Globus pallidus (tissue), 1 donor: ENCODE results near the gene MRPL20.
A peak's percentile ranks its signal among the peaks of the same experiment; 100 is the strongest.
"Not testable (repeated sequence)": the region's sequence is repeated elsewhere in the genome, so short reads cannot be mapped to it uniquely, and the experiment has no call there.

Experiments
- DNase-seq: peaks from one replicate; pipeline ENCODE4 v3.0.0-alpha.2; 2015; ENCODE audit warnings: low spot score

Gene MRPL20

GRCh38 chr1:1437033-1437903, 30.2 kb upstream of the MRPL20 start:
- DNase-seq = no peak

GRCh38 chr1:1436630-1437032, 29.5 kb upstream of the MRPL20 start:
- no peak for DNase-seq

GRCh38 chr1:1435911-1436629, 29.0 kb upstream of the MRPL20 start:
- no peak for DNase-seq

DNA sequence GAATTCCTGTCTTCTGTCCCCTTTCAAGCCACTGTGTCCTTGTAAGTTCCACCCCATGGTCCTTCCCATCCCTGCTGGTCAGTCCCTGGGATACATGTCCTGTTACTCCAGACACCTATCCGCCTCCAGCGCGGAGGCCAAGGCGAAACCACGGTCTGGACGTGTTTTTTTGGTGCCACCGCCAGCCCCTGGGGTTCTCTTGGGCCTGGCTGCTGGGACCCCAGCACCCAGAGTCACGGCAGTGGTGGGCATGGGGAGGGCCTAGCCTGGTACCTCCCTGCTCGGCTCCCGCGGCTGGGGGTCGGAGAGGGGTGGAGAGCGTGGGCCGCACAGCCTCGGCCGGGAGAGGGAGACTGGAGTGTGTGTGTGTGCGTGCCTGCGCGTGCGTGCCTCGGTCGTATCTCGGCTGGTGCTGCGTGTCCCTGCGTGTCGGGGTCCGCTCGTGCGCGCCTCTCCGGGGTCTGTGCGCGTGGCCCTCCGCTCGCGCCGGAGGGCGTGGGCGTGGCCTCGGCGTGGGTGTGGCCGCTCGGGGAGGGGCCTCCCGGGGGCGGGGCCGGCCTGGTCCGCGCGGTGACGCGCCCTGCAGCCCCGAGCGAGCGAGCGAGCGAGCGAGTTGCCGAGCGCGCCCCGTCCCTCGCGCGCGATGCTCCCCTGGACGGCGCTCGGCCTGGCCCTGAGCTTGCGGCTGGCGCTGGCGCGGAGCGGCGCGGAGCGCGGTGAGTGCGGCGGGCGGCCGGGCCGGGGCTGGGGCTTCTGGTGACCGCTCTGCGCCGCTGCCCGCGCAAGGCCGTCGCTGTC, 28.2 kb upstream of the MRPL20 start, which contains the start of gene VWA1:
TSS of gene VWA1 (plus strand) at position 585 of the 798 bp plus-strand sequence. CDS start at position 644, 59 bp downstream.
- DNase-seq = peak; percentile 81

- DNase-seq = no peak
Measured at GRCh38 chr1:1434824-1435105, 27.7 kb upstream of the MRPL20 start.

GRCh38 chr1:1434131-1434823, 27.2 kb upstream of the MRPL20 start:
- peak; percentile 84 for DNase-seq

DNA sequence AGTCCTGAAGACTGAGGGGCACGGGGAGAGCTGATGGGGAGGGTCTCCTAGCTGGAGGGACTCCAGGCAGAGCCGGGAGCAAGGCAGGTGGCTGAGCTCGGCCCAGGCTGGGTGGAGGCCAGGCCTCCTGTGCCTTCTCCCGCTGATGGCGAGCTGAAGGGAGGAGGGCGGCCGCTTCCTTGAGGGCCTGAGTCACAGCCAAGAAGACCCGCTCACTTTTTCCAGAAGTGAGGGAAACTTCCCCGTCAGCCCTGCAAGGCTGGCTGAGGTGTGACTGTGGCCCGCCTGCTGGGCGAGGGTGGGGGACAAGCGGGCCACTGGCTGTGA, 26.7 kb upstream of the MRPL20 start:
- DNase-seq = no peak

- DNase-seq = peak; percentile 91
Measured at GRCh38 chr1:1432951-1433803, 26.1 kb upstream of the MRPL20 start.

DNA sequence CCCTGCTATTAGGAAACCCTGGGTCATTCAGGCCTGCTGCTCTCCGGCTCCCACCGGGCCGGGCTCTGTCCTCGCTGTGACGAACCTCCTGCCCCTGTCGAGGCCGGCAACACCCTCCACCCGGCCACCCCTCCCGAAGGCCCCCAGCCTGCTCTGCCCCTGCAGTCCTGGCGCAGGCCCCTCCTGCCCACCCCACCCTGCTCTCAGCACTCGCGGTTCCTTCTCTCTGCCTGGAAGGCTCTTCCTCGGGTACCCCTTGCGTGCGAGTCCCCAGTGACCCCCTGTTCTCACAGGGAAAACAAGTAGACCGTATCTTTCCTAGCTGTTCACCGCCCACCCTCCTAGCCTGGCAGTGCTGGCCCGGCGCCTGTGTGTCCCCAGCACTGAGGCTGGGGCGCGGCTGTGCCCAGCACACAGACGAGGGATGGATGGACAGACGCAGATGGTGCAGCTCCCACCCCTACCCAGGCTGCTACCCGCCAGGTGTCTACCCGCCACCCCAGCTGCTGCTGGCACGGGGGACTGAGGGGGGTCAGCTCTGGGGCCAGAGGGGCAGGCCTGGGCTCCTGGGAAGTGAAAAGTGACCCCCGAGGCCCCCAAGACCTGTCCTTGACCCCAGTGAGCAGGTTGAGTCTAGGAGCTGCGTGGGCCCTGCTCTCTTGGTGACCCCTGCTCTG, 25.3 kb upstream of the MRPL20 start:
- DNase-seq = no peak

DNA sequence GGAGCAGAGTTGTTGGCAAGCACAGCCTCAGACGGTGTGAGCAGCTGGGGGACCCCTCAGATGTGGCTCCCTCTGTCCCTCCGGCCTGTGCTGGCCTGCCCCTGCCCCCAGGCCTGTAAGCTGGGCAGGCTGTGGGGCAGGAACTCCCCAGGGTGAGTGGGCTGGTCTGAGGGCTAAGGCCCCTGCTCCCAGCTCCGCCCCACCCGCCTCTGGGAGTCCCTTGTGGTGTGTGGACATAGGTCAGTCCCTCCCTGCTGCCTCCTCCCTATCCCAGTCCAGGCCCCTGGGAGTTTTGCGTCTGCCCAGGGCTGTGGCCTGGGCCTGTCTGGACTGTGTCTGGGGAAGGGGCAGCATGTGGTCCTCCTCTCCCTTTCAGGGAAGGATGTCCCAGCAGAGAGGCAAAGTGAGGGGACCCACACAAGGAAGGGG, 24.8 kb upstream of the MRPL20 start:
- DNase-seq = peak; percentile 60

- no peak for DNase-seq
Measured at GRCh38 chr1:1430992-1431844, 24.1 kb upstream of the MRPL20 start.

GRCh38 chr1:1430114-1430982, 23.3 kb upstream of the MRPL20 start:
- DNase-seq = peak; percentile 88

GRCh38 chr1:1429671-1430073, 22.6 kb upstream of the MRPL20 start:
- DNase-seq = no peak

DNA sequence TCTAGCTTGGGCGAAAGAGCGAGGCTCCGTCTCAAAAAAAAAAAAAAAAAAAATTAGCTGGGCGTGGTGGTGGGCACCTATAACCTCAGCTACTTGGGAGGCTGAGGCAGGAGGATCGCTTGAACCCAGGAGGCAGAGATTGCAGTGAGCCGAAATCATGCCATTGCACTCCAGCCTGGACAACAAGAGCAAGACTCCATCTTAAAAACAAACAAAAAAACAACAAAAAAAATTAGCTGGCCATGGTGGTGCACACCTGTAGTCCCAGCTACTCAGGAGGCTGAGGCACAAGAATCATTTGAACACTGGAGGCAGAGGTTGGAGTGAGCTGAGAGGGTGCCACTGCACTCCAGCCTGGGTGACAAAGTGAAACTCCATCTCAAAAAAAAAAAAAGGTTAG, 21.9 kb upstream of the MRPL20 start:
- not testable (repeated sequence) for DNase-seq

DNA sequence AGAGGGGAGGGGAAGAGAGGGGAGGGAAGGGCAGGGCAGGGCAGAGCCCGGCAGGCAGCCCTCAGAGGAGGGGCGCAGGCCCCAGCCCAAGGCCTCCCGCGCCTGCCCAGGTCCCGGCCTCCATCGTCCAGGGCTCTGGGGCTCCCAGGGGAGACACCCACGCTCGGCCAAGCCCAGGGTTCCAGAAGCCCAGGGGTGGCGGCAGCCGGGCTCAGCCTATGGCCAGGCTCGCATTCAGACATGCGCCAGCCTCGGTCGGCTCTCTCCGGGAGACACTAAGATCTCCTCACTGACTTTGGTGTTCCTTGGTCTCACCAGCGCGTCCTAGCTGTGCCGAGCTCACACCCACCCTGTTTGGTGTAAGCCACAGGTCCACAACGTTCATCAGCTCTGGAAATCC, 21.1 kb upstream of the MRPL20 start:
- no peak for DNase-seq

DNA sequence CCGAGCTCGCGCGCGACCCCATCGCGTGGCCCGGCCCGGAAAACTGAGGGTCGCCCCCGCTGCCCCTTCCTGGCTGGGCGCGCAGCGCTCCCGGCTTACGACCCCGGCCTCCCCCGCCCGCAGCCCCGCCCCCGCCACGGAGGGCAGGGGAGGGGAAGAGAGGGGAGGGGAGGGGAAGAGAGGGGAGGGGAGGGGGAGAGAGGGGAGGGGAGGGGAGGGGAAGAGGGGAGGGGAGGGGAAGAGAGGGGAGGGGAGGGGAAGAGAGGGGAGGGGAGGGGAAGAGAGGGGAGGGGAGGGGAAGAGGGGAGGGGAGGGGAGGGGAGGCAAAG, 20.7 kb upstream of the MRPL20 start:
- no peak for DNase-seq

- DNase-seq = peak; percentile 83
Measured at GRCh38 chr1:1427106-1427819, 20.2 kb upstream of the MRPL20 start.

- DNase-seq = peak; percentile 94
Measured at GRCh38 chr1:1426496-1427105, 19.5 kb upstream of the MRPL20 start.
